Smooth muscle cell (in vitro differentiated cells): Measurements from ENCODE around the gene ZNF516. TPM values are rescaled to one million over a fixed set of nuclear protein-coding genes. Genes with fewer than 3 reads are reported as not detected.

ENCODE experiments used
- DNase-seq: peaks from one replicate; lab custom pipeline; 2025; ENCODE audit not compliant: unreplicated experiment; lab: John Stamatoyannopoulos, UW
- H2AFZ ChIP-seq: fragments of 200-600 bp; sonication (generic); 2 replicates; pipeline ENCODE4 v1.6.0; 2016; ENCODE audit warnings: antibody characterized with exemption, low read depth, mild to moderate bottlenecking
- H3F3A ChIP-seq: fragments of 200-600 bp; sonication (generic); 2 replicates; pipeline ENCODE4 v1.6.0; 2017; ENCODE audit warnings: antibody characterized with exemption, low read depth
- H3K27ac ChIP-seq: fragments of 200-600 bp; sonication (generic); 2 replicates; pipeline ENCODE4 v1.5.1; 2016; ENCODE audit warnings: low read depth, mild to moderate bottlenecking
- H3K27me3 ChIP-seq: fragments of 200-600 bp; sonication (generic); 2 replicates; pipeline ENCODE4 v1.6.1; 2016; ENCODE audit warnings: low read depth, mild to moderate bottlenecking
- H3K36me3 ChIP-seq: fragments of 200-600 bp; sonication (generic); 2 replicates; pipeline ENCODE4 v1.5.1; 2016; ENCODE audit warnings: low read depth
- H3K4me1 ChIP-seq: fragments of 200-600 bp; sonication (generic); 2 replicates; pipeline ENCODE4 v1.5.1; 2016; ENCODE audit warnings: low read depth
- H3K4me2 ChIP-seq: fragments of 200-600 bp; sonication (generic); 2 replicates; pipeline ENCODE4 v1.6.0; 2016; ENCODE audit warnings: mild to moderate bottlenecking
- H3K4me3 ChIP-seq: fragments of 200-600 bp; sonication (generic); 2 replicates; pipeline ENCODE4 v1.5.1; 2016; ENCODE audit warnings: mild to moderate bottlenecking
- H3K79me2 ChIP-seq: fragments of 200-600 bp; sonication (generic); 2 replicates; pipeline ENCODE4 v1.6.0; 2016; ENCODE audit warnings: low read depth, mild to moderate bottlenecking
- H3K9ac ChIP-seq: fragments of 200-600 bp; sonication (generic); 2 replicates; pipeline ENCODE4 v1.6.0; 2016; ENCODE audit warnings: low read depth
- H3K9me3 ChIP-seq: fragments of 200-600 bp; sonication (generic); replicated peaks from 2 replicates; pipeline ENCODE4 v1.5.1; 2016; ENCODE audit warnings: low read depth
- H4K20me1 ChIP-seq: fragments of 200-600 bp; sonication (generic); 2 replicates; pipeline ENCODE4 v1.6.0; 2016; ENCODE audit warnings: low read depth
- WGBS: methylation state at CpG from one replicate; pipeline ENCODE4 v1.1.7; 2016; ENCODE audit warnings: low lambda C conversion rate; 5-methylcytosine and 5-hydroxymethylcytosine counted together
- polyA plus RNA-seq: library from polyadenylated mRNA; unstranded; fragments of >200 nt; fragmentation: Nextera tagmentation; extraction: Ambion mirVana; gene quantifications from 2 replicates; pipeline ENCODE4 v1.2.1, GENCODE V29; 2016
- total RNA-seq: library from RNA; depleted of rRNA; stranded (reverse); fragments of >200 nt; gene quantifications from 2 replicates; pipeline ENCODE4 v1.2.3, GENCODE V29; 2014
- TF ChIP-seq, protein P1 (sequence below): fragments of 200-600 bp; sonication (generic); IDR thresholded peaks from 2 replicates; pipeline ENCODE4 v1.5.1; 2017; ENCODE audit warnings: borderline replicate concordance, mild to moderate bottlenecking, antibody characterized with exemption; ENCODE audit not compliant: insufficient read depth, poor library complexity, severe bottlenecking

The ZNF516 gene
- total and polyA plus RNA-seq, 2 experiments from 2014 or later: 15.6 to 24.2 TPM

DNA sequence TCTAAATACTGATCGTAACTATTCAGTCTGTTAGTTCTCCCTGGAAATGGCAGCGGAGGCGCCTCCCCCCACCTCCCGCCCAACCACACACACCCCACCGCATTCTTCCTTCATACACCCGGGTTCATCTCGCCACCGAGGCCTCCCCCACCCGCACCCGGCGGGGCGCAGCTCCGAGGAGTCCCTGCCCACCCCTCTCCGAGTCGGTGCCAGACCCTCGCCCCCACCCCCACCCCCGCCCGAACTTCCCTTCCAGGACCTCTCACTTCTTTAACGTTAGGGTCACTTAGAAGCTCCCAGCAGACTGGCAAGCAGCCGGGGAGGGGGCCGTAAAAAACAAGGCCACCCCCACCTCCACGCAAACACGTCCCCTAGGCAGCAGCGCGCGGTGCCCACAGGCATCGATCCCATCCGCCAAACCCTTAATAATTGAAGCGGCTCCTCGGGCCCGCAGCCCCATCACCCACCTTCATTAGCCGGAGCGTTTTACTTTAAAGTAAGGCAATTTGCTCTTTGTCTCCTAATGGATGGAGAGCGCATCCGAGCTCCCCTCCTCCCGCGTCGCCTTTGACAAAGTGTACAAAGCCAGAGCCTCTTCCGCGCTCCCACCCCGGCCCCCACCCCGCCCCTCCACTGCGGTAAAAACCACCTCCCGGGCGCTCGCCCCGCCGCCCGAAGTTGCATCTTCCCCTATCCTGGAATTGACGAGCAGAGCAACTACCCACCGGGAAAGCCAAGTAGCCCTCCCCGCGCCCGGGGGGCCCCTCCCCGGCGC is 624 bp downstream of the ZNF516 start:
- Histone ChIP-seq H3K36me3 (no peaks in the 10 kb centered on the region), H3K9me3 (no peaks in the 10 kb centered on the region), H3F3A (peaks cover 28% of the 10 kb centered on the region), H3K27ac (peak overlapping the region; percentile 84), H3K9ac (peak overlapping the region; percentile 67), H3K4me2 (peak overlapping the region; percentile 92), H4K20me1 (peaks cover 32% of the 10 kb centered on the region), H3K79me2 (peaks cover 16% of the 10 kb centered on the region), H3K4me1 (peaks cover 22% of the 10 kb centered on the region), H3K27me3 (no peaks in the 10 kb centered on the region), H3K4me3 (peak overlapping the region; percentile 76), H2AFZ (peak overlapping the region; percentile 86)
- 2% methylated on average over 29 of the region's 56 CpGs for WGBS
- TF ChIP-seq, protein P1, sequence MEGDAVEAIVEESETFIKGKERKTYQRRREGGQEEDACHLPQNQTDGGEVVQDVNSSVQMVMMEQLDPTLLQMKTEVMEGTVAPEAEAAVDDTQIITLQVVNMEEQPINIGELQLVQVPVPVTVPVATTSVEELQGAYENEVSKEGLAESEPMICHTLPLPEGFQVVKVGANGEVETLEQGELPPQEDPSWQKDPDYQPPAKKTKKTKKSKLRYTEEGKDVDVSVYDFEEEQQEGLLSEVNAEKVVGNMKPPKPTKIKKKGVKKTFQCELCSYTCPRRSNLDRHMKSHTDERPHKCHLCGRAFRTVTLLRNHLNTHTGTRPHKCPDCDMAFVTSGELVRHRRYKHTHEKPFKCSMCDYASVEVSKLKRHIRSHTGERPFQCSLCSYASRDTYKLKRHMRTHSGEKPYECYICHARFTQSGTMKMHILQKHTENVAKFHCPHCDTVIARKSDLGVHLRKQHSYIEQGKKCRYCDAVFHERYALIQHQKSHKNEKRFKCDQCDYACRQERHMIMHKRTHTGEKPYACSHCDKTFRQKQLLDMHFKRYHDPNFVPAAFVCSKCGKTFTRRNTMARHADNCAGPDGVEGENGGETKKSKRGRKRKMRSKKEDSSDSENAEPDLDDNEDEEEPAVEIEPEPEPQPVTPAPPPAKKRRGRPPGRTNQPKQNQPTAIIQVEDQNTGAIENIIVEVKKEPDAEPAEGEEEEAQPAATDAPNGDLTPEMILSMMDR: no peak
- no peak for DNase-seq

DNA sequence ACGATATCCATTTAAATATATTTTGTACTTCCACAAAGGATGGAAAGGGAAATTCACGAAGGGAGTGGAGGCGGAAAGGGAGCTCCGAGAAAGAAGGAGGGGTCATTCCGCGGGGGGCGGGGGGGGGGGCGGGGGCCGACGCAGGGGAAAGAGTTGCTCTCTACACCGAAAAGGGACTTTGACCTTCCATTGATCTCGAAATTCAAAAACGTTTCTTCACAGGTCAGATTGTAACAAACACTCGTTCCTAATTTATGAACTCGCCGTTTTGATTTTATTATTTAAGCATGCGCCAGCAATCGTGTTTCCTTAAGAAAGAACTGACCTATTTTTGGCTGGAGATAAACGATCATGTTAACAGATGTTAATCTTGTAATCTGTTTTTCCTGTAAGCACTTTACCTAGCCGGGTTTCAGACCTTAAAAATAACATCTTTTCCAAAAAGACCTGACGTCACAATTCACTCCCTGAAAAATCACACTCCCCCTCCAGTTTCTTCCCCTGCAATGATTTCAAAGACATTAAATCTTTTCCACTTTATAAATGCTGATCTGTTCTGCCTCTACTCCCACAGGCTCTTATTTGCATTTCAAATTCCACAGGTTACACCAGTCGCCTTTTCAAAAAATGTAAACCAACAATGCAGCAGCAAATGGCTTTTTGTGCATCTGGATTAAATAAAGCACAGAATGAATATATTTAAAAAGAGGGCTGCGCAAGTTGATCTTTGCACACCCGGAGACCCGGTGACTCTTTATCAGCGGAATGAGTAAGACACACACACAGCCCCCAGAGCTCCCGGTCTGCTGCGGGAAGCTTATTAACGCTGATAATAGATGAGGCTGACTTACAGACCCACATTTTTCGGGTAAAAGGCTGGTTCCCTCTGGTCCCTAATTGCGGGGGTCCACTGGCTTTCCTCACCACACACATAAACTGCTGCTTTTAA is 1.6 kb downstream of the ZNF516 start:
- Histone ChIP-seq H3K79me2 (peaks cover 25% of the 10 kb centered on the region), H3K4me1 (peaks cover 22% of the 10 kb centered on the region), H3K27ac (peak overlapping the region; percentile 84), H3K9ac (peak overlapping the region; percentile 67), H3K36me3 (no peaks in the 10 kb centered on the region), H4K20me1 (peaks cover 42% of the 10 kb centered on the region), H2AFZ (peak overlapping the region; percentile 86), H3K27me3 (no peaks in the 10 kb centered on the region), H3K9me3 (no peaks in the 10 kb centered on the region), H3K4me3 (peak overlapping the region; percentile 76), H3F3A (peaks cover 28% of the 10 kb centered on the region), H3K4me2 (peak overlapping the region; percentile 92)
- TF ChIP-seq, protein P1: no peak
- peak; percentile 54 for DNase-seq
- WGBS: under 1% methylated on average over 30 of the region's 31 CpGs

DNA sequence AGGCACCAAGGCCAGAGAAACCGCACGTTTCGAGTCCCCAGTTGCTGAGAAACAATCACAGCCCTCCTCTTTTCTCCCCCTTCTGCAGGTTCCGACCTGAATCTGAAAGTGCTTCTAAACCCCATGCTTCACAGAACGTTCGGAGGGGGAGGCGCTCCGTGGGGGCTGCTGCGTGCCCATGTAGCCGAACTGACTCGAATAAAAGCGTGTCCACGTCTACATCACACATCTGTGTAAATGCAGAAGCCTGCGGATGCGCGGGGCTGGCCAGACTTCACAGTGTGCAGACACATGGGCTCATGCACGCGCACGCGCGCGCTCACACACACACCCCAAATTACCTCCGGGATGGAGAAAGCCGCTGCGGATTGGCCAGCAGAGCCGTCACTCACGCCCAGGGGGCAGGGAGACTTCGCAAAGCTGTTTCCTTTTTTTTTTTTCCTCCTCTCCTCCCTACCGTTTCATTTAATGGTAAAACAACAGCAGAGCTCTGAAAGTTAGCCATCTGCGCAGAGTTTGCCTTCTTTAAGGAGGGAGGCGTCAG is 2.3 kb downstream of the ZNF516 start:
- peak overlapping the region; percentile 84 for H3K27ac ChIP-seq
- H3K79me2 ChIP-seq: peaks cover 33% of the 10 kb centered on the region
- H3K27me3 ChIP-seq: no peaks in the 10 kb centered on the region
- H3K9ac ChIP-seq: peak overlapping the region; percentile 72
- H3K4me1 ChIP-seq: peaks cover 28% of the 10 kb centered on the region
- H3K4me2 ChIP-seq: peak overlapping the region; percentile 92
- H4K20me1 ChIP-seq: peaks cover 49% of the 10 kb centered on the region
- H3K9me3 ChIP-seq: no peaks in the 10 kb centered on the region
- TF ChIP-seq, protein P1: no peak
- DNase-seq: peak; percentile 79
- H2AFZ ChIP-seq: peak overlapping the region; percentile 86
- no peaks in the 10 kb centered on the region for H3K36me3 ChIP-seq
- H3F3A ChIP-seq: peaks cover 28% of the 10 kb centered on the region
- H3K4me3 ChIP-seq: peak overlapping the region; percentile 76
- WGBS: under 1% methylated on average over 30 of the region's 31 CpGs
